GM21447 (cell line): ENCODE results near the gene VPS37B.
"Not testable (repeated sequence)": the region's sequence is repeated elsewhere in the genome, so short reads cannot be mapped to it uniquely, and the experiment has no call there.

ENCODE experiments used
- ATAC-seq: cut with Tn5 transposase; IDR thresholded peaks from one replicate; pipeline ENCODE4 v1.9.1; 2021; ENCODE audit not compliant: unreplicated experiment

The VPS37B gene, protein sequence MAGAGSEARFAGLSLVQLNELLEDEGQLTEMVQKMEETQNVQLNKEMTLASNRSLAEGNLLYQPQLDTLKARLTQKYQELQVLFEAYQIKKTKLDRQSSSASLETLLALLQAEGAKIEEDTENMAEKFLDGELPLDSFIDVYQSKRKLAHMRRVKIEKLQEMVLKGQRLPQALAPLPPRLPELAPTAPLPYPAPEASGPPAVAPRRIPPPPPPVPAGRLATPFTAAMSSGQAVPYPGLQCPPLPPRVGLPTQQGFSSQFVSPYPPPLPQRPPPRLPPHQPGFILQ

DNA sequence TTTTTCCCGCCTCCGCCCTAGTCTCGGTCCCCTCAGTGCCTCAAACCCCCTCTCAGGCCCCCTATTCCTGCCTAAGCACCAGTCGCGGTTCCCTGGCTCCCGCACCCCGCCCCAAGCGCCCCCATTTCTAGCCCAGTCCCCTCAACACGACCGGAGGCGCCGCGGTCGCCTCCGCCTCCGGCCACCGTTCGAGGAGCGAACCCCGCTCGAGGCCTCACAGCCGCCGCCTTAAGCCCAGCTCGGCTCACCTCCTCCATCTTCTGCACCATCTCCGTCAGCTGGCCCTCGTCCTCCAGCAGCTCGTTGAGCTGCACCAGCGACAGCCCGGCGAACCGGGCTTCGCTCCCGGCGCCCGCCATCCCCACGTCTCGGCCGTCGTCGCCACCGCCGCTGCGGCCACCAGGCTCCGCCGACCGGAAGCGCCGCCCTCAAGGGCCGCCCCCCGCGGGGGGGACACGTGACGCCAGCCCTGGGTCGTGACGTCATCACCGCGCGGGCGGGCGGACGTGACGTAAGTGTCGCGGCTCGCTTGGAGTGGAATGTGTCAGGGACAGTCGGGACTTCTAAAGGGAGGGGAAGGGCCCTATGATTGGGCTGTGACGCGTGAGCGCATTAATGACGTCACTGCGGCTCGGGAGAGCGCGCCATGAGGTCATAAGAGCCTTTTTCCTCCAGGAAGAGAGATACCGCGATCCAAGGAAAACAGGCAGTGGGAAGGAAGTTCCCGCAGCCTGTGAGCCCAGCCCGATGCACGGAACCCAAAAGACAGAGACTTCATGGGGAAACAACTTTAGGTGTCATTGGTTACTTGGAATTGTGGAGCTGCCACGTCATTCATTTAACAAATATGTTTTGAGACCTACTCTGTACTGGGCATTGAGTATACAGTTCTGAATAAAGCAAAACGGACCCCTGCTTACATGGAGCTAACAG is at the start of gene VPS37B:
VPS37B (minus strand) TSS at position 421 of the 933 bp plus-strand sequence; CDS start at position 359, 62 bp downstream.
- peak; percentile 32 for ATAC-seq

DNA sequence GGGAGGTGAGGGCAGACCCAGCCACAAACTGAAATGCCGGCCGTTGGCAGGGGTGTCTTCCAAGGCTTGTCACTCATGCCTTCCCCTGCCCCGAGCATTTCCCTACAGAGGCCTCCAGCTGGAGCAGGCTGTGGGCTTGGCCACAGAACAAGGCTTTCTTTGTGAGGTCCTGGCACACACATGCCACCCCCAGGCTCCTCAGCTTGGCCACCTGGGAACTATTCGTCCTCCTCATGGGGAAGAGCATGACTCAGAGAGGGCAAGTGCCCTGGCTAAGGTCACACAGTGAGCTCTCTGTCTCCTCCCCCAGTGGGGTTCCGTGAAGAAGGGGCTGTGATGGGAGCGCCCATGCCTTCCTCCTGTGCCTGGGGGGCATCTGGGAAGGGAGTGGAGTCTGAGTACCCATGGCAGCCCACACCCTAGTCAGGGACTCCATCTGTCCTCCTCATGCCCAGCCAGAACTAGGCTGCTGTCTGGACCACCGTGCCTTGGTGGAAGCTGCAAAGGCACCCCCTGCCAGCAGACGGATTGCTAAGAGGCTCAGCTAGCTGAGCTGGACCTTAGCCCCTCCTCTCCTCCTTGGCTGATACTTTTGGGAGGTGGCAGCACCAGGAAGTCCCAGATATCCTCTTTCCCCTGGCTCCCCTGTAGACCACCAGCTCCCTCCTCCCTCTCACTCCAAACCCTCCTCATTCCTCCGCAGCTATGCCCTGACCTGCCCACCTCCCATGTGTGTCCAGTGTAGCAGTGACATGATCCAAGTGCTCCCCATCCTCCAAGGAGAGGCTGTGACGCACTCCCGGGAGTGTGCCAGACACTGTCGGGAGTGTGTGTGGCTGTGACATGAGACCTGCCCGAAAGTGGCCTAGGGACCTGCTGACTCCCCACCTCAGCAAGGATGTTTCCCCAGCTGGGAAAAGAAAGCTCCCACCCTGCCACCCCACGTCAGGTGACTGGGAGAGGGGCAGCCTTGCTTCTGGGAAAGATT is 49.0 kb upstream of the VPS37B start:
- no peak for ATAC-seq

DNA sequence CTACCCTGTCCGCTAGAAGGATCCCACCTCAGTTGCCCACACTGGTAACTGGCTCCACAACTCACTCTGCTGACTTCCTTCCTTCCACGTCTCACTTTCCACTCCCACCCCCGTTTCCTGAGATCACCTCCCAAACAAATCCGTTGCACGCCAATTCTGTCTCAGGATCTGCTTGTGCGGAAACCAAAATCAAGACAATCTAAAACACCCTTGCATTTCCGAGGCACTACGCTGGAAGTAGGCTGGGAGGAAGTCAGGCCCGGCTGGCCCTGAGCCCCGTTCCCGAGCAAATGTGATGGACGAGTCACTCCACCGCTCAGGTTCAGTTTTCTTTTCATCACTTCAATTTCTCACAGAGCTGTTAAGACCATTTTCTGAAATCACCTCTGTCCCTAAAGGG is 47.3 kb upstream of the VPS37B start:
- ATAC-seq: no peak

DNA sequence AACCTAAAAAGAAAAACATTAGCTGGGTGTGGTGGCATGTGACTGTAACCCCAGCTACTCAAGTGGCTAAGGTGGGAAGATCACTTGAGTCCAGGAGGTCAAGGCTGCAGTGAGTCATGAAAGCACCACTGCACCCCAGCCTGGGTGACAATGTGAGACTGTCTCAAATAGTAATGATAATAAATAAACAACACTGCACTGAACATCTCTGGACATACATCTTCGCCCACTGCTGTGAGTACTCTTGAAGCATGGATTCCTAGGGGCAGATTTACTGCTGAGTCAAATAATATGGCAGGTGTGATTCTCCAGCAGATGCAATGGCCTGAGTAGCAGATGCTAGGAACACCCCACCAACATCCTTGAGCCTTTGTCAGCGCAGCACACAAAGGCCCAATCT is 46.7 kb upstream of the VPS37B start:
- ATAC-seq: no peak

DNA sequence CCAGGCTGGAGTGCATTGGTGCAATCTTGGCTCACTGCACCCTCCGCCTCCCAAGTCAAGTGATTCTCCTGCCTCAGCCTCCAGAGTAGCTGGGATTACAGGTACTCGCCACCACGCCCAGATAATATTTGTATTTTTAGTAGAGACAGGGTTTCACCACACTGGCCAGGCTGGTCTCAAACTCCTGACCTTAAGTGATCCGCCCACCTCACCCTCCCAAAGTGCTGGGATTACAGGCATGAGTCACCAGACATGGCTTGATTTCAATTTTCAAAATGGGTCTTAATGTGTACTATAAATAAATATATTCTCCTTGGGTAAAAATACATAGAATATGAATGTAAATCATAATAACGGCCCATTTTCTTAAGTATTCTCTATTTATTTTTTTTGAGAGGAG is 45.4 kb upstream of the VPS37B start:
- not testable (repeated sequence) for ATAC-seq

DNA sequence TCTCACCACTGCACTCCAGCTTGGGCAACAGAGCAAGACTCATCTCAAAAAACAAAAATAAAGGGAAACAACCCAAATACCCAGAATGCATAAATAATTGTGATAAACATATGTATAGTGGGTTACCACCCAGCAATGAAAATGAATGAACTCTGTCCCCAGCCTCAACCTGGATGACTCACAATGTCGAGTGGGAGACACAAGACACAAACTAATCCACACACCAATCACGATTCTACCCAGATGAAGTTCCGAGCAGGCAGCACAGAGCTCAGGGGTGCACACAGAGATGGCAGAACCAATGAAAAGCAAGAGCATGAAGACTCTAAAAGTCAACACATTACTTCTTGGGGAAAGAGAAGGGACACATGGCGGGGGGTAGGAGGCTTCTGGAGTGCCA is 43.2 kb upstream of the VPS37B start:
- ATAC-seq: no peak

DNA sequence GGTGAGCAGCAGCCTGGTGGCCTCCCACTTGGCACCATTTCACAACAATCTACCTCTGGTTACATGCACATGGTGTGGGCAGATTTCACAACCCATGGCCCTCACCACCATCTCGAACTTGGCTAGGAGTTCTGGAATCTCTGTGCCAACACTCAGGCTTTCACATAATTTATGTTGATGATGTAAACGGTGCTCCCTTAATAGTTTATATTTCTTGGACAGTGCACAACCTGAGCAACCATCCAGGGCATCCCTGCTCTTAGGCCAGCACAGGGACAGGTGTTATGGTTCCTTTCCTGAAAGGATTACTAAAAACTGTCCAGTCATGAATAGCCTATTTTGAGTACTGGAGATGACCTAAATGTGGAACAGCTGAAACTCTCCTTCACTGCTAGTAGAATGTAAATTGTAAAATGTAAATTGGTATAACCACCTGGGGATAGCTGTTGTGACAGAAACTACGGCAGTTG is 41.7 kb upstream of the VPS37B start:
- ATAC-seq: no peak

DNA sequence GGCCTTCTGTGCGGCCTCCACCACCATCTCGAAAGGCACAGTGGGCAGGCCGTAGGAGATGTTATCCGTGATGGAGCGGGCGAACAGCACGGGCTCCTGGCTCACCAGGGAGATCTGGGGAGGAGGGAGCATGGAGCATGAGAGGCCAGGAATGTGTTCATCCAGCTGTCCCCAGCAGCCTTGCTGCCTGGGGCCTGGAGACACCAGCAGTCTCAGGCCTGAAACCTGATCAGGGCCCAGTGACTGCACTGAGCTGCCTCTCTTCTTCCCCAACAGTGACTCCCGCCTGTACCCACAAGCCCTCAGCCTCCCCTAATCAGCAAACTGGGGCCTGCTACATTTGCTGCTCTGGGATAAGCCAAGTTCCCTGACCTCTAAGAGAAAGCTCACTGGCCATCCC is 39.4 kb upstream of the VPS37B start:
- ATAC-seq: no peak

DNA sequence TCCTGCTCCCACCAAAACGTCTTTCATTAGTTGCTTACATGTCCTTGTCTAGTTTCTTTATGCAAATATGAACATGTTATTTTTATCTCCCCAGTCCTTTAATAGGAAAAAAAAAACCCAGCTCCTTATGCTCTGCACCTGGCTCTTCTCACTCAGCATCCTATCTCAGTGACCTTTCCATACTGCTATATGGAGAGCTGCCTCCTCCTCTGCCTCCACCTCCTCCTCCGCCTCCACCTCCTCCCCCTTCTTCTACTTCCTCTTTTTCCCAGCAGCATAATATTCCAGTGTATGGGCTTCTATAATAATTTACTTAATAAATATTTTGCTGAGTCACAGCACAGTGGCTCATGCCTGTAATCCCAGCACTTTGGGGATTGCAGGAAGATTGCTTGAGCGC is 38.8 kb upstream of the VPS37B start:
- peak; percentile 52 for ATAC-seq

DNA sequence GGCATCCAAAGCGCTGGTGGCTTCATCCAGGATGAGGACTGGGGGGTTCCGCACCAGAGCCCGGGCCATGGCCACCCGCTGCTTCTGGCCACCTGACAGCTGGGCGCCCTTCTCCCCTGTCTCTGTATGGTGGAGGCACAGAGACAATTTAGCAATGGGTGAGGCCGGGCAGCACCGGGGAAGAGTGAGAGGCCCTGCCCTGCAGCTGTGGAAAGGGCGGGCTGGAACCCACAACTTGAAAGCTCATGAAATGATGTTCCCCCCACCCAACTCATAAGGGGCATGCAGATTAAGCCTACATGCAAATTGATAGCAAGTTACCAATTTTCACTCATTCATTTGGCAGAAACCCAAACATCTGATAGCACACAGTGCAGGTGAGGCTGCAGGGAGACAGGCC is 36.3 kb upstream of the VPS37B start:
- ATAC-seq: no peak

DNA sequence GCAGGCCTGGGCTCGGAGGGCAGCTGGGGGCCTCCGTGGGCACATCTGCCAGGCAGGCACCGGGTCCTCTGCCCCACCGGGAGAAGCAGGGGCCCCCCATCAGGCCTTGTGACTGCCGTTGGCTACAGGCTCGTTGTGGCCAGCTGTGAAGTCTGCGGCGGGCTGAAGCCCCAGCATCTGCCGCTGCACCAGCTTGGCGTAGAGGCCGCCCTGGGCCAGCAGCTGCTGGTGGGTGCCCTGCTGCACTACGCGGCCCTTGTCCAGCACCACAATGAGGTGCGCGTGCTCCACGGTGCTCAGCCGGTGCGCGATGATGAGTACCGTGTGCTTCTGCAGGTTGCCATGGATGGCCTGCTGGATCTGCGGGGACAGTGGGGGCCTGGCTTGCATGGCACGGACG is 33.9 kb upstream of the VPS37B start:
- ATAC-seq: no peak

DNA sequence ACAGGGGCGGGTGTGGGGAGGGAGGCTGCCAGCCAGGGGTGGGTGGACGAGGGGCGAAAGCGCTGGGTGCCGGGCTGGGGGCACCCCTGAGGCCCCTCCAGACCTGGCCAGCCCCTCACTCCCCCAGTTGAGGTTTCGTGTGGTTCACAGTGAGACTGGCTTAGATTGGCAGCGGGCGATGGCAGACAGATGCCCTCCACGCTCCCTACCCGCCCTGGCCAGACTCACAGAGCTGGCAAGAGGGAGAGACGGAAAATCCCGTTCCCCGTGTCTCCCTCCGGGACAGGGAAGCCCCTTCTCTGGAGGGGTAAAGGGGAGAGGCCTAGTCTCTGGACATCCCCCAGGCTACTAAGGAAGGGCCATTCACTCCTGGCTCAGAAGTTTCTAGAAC is 33.2 kb upstream of the VPS37B start:
- no peak for ATAC-seq

DNA sequence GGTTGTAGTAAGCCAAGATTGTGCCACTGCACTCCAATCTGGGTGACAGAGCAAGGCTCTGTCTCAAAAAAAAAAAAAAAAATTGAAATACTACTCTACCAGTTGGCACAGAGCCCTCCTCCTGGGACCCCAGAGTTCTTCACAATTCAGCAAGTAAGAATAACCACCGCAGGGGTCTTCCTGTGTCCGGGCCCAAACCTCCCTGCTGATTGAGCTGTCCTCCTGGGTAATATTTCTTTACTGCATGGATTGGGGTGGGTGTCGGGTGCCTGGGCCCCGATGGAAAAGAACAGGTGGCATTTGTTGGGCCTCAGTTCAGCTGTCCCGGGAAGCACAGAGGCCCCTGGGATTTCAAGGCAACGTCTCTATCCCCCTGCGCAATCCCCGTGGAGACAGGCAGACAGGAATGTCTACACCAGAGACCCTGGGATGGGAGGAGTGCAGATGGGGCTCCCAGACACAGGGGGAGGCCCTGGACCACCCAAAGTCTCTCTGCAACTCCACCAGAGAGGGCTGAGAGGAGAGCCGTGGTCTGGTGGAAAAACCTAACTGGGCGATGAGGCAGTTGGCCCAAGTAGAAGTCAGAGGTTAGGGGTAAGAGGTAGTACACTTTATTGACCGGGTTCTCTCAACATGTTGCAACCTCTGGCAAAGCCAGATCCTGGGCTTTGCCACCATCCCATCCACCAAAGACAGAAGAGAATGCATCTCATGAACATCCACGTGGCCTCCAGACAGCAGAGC is 32.7 kb upstream of the VPS37B start:
- no peak for ATAC-seq

DNA sequence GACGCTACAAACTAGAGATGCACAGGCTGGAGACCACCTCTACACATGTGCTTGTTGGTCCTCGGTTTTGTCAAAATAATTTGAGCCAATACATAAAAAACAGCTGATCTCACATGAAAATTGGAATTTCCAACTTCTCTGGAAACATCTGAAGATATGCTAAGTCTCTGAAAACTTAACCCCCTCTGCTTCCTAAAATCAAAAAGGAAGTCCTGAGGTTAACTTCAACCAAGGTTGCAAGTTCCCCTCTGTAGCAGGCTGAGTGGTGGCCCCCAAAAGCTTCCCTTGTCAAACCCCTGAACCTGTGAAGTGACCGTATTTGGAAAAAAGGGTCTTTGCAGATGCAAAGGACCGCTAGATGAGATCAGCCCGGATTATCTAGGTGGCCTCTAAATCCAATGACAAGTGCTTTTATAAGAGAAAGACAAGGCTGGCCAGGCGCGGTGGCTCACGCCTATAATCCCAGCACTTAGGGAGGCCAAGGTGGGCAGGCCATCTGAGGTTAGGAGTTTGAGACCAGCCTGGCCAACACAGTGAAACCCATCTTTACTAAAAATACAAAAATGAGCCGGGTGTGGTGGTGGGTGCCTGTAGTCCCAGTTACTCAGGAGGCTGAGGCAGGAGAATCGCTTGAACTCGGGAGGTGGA is 32.0 kb upstream of the VPS37B start:
- no peak for ATAC-seq

DNA sequence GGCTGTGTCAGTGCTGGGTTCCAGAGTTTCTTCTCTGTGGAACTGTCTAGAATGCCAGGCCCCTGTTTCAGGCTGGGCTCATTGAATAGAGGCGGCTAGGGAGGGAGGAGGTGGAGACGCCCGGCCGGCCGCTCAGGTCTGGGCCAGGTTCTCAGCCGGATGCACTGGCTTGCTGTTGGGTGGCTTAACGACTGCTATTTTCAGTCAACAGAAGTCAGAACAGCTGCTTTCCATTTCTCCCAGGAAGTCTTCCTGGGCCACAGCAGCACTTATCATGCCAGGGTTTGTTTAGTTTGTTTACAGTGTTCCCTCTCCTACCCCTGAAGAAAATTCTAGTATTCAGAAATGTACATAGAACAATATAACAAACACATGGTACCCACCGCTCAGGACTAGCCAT is 26.0 kb upstream of the VPS37B start:
- ATAC-seq: no peak

DNA sequence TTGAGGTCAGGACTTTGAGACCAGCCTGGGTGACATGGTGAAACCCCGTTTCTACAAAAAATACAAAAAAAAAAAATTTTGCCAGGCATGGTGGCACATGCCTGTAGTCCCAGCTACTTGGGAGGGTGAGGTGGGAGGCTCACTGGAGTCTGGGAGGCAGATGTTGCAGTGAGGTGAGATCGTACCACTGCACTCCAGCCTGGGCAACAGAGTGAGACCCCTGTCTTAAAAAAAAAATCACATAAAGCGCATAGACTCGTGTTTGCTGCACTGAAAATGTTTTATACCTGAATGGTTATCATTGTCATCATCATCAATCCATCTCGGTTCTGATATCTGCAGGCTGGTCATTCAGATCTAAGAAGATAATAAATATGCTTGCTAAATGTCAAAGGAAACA is 24.8 kb upstream of the VPS37B start:
- ATAC-seq: no peak

DNA sequence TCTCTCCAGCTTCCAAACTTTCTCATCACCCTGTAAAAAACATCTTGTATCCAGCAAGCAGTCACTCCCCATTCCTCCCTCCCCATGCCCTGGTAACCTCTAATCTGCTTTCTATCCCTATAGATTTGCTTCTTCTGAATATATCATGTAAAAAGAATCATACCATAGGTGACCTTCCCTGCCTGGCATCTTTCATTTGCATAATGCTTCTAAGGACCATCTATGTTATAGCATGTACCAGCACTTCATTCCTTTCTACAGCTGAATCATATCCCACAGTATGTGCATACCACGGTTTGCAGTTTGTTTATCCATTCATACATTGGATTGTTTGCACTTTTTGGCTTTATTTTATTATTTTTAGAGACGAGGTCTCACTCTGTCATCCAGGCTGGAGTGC is 22.9 kb upstream of the VPS37B start:
- no peak for ATAC-seq

DNA sequence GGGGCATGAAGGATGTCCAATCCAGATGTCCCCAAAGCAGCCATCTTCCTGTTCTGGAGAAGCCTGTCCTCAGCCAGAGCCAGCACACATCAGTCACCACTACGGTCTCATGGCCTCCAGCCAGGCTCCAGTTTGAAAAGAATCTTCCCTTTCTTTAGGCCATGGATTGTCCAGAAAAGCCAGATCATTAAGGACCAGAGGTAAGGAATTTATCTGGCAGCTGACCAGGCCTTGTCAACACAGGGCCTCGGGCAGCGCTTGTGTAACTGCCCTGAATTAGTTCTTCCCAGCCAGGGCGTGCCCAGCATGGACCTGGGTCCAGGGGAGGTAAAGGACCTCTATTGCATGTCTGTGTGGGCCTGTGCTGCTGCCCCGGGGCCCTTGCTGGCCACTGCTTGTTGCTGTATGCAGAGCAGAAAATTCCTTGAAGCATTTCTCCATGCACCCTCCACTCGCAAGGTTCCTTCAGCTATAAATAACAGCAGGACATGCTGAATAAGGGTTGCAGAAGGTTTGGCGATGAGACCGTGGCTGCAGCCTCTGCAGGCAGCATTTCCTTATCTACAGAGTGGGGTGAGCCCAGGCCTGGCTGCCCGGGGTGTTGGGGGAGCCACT is 21.7 kb upstream of the VPS37B start:
- ATAC-seq: no peak
